Kidney (tissue), 14 donors: ENCODE results near the gene SOHLH1. TPM values are rescaled to one million over a fixed set of nuclear protein-coding genes. Genes with fewer than 3 reads are reported as not detected.

Experiments used
- DNase-seq, 5 donors: peaks; one replicate each; pipeline ENCODE4 v3.0.0-alpha.2; 2013 to 2020
- FAIRE-seq: peaks from 2 replicates; lab custom pipeline; 2012; peaks lifted over from hg19 to GRCh38; lab: Jason Lieb, UNC
- H3K27ac ChIP-seq, 2 donors: one replicate each; pipeline ENCODE4 v1.7.0; 2013; ENCODE audit warnings: low read depth in 2 of 2, low read length in 2 of 2, inconsistent platforms in 1 of 2
- H3K27me3 ChIP-seq: one replicate; pipeline ENCODE4 v1.7.1; 2013; ENCODE audit warnings: low read length, inconsistent platforms; ENCODE audit not compliant: control insufficient read depth, insufficient read depth
- H3K36me3 ChIP-seq, 3 donors: one replicate each; pipeline versions ENCODE4 v1.7.0 to v1.7.1; 2013; ENCODE audit warnings: low read length in 3 of 3, control low read depth in 1 of 3, inconsistent platforms in 1 of 3; ENCODE audit not compliant: insufficient read depth in 3 of 3, control insufficient read depth in 2 of 3
- H3K4me1 ChIP-seq, 3 donors: one replicate each; pipeline versions ENCODE4 v1.7.0 to v1.7.1; 2013; ENCODE audit warnings: low read length in 3 of 3, inconsistent platforms in 1 of 3, low read depth in 1 of 3; ENCODE audit not compliant: control insufficient read depth in 2 of 3, insufficient read depth in 2 of 3
- H3K4me3 ChIP-seq, 3 donors: one replicate each; pipeline versions ENCODE4 v1.7.0 to v1.8.1; 2013; ENCODE audit warnings: low read length in 3 of 3, control low read depth in 1 of 3, inconsistent platforms in 1 of 3
- H3K9ac ChIP-seq, 3 donors: one replicate each; pipeline versions ENCODE4 v1.7.0 to v1.7.1; 2013; ENCODE audit warnings: low read length in 3 of 3, control low read depth in 1 of 3, inconsistent platforms in 1 of 3
- H3K9me3 ChIP-seq, 3 donors: one replicate each; pipeline versions ENCODE4 v1.7.0 to v1.7.1; 2013; ENCODE audit warnings: low read length in 3 of 3, control low read depth in 1 of 3, inconsistent platforms in 1 of 3; ENCODE audit not compliant: control insufficient read depth in 2 of 3, insufficient read depth in 1 of 3
- intact Hi-C: fragments of 100-400 bp; cut with DNase I; formaldehyde crosslinking; loops from one replicate; pipeline ENCODE4 v1.11.1; 2022
- polyA plus RNA-seq: library from polyadenylated mRNA; stranded (reverse); fragments of 350-450 nt; fragmentation: Illumina TruSeq; extraction: RNeasy Lipid Tissue Mini Kit (QIAGEN cat#74804); gene quantifications from one replicate; pipeline ENCODE4 v1.2.3, GENCODE V29; 2014; ENCODE audit warnings: low read depth, low replicate concordance; ENCODE audit not compliant: insufficient read depth
- total RNA-seq: library from RNA; stranded (reverse); fragmentation: NEBNext Ultra II Directional; extraction: Animal tissue kit (Norgen Biotek cat#: 25700); gene quantifications from one replicate; pipeline ENCODE4 v1.2.1, GENCODE V29; 2021
- TF ChIP-seq, protein P1 (sequence below): IDR thresholded peaks from 3 replicates; pipeline ENCODE4 v1.5.1; 2012; ENCODE audit warnings: mild to moderate bottlenecking, moderate library complexity, borderline replicate concordance; ENCODE audit not compliant: insufficient read depth; ENCODE audit errors: extremely low read depth
- donor health status: control.
- donor health status: control.
- donor health status: control.
- donor health status: control.
- donor health status: control.
- donor health status: DM: yes; HTN: yes; CAD: no.
- donor health status: Normal renal cell carcinoma (clear cell type).

The SOHLH1 gene
- total and polyA plus RNA-seq, 2 donors from 2014 or later, result not detected

- TF ChIP-seq, protein P1, sequence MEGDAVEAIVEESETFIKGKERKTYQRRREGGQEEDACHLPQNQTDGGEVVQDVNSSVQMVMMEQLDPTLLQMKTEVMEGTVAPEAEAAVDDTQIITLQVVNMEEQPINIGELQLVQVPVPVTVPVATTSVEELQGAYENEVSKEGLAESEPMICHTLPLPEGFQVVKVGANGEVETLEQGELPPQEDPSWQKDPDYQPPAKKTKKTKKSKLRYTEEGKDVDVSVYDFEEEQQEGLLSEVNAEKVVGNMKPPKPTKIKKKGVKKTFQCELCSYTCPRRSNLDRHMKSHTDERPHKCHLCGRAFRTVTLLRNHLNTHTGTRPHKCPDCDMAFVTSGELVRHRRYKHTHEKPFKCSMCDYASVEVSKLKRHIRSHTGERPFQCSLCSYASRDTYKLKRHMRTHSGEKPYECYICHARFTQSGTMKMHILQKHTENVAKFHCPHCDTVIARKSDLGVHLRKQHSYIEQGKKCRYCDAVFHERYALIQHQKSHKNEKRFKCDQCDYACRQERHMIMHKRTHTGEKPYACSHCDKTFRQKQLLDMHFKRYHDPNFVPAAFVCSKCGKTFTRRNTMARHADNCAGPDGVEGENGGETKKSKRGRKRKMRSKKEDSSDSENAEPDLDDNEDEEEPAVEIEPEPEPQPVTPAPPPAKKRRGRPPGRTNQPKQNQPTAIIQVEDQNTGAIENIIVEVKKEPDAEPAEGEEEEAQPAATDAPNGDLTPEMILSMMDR, result no peak
- DNase-seq (peak in 2 of 5 donors; percentile 26 to 62), FAIRE-seq (no peak)
- Histone ChIP-seq H3K36me3 (no peaks in the 10 kb centered on the region), H3K4me3 (no peak overlapping the region), H3K9ac (no peak overlapping the region), H3K27ac (no peak overlapping the region), H3K9me3 (no peaks in the 10 kb centered on the region), H3K27me3 (no peaks in the 10 kb centered on the region), H3K4me1 (no peaks in the 10 kb centered on the region)
- intact Hi-C loops, result no loop called here
Observed at GRCh38 chr9:135667463-135668001, 31.7 kb downstream of the SOHLH1 start.

GRCh38 chr9:135666534-135667462 is 32.5 kb downstream of the SOHLH1 start:
- intact Hi-C loops, result no loop called here
- Histone ChIP-seq H3K9ac (no peak overlapping the region), H3K4me3 (no peak overlapping the region), H3K9me3 (no peaks in the 10 kb centered on the region), H3K36me3 (no peaks in the 10 kb centered on the region), H3K27me3 (no peaks in the 10 kb centered on the region), H3K4me1 (no peaks in the 10 kb centered on the region), H3K27ac (no peak overlapping the region)
- DNase-seq, result peak in 2 of 5 donors; percentile 16 to 65
- TF ChIP-seq, protein P1, result no peak
- FAIRE-seq, result no peak

- no peaks in the 10 kb centered on the region for H3K9me3 ChIP-seq
- no peak overlapping the region for H3K4me3 ChIP-seq
- H3K36me3 ChIP-seq, result no peaks in the 10 kb centered on the region
- TF ChIP-seq, protein P1, result no peak
- H3K27me3 ChIP-seq, result no peaks in the 10 kb centered on the region
- no peak for FAIRE-seq
- no peaks in the 10 kb centered on the region for H3K4me1 ChIP-seq
- no peak overlapping the region for H3K9ac ChIP-seq
- H3K27ac ChIP-seq, result no peak overlapping the region
- intact Hi-C loops, result no loop called here
- DNase-seq, result peak in 1 of 5 donors; percentile 53
Observed at GRCh38 chr9:135665795-135666189, 33.5 kb downstream of the SOHLH1 start.
